ENCODE data around the gene KLHL5. TPM values are rescaled to one million over a fixed set of nuclear protein-coding genes. Genes with fewer than 3 reads are reported as not detected.

The KLHL5 gene
- polyA plus RNA-seq, 3 donors: 16.7 to 32.2 (median 23.3) TPM

DNA sequence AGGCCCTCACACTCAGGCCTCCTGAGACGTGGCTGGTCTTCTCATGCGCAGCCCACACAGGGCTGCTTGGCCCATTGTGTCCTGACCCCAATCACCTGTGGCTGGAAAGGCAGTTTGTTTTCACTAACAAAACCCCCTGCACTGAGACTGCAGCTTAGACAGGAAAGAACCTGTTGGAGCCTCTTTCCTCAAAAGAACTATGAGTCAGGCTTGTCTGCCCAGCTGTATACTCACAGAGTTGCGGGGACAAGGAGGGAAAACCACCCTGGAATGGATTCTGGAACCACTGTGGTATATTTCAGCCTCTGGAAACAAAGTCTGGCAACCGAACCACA lies 24.6 kb upstream of the KLHL5 start:
- no peak overlapping the region for H3K9ac ChIP-seq (ENCODE audit: insufficient read depth, low read length, poor library complexity, severe bottlenecking)
- no peaks in the 10 kb centered on the region for H3K36me3 Mint-ChIP-seq
- peaks cover 6 to 13% of the 10 kb centered on the region in 2 donors for H3K4me1 ChIP-seq (ENCODE audit: control insufficient read depth in 1 of 2, insufficient read depth in 2 of 2, low read length in 2 of 2)
- WGBS (ENCODE audit: insufficient coverage): 84% methylated on average over 3 of the region's 4 CpGs
- H3K4me2 ChIP-seq (replicated peaks; ENCODE audit: extremely low read depth, low read length, poor library complexity, severe bottlenecking): no peak overlapping the region
- no peak for DNase-seq
- peaks cover 17% of the 10 kb centered on the region for H3K4me1 Mint-ChIP-seq
- H4K20me1 ChIP-seq (ENCODE audit: insufficient read depth, low read length): no peaks in the 10 kb centered on the region
- no peak overlapping the region for H3K27ac ChIP-seq (ENCODE audit: low read depth in 1 of 2, low read length in 2 of 2)
- TF ChIP-seq CTCF (IDR thresholded peaks at IDR 0.05): no peak
- intact Hi-C loops (cut with micrococcal nuclease): no loop called here
- no peaks in the 10 kb centered on the region for H3K79me2 ChIP-seq (ENCODE audit: insufficient read depth, low read length)
- H3K9me3 ChIP-seq (replicated peaks in 1 of 2; ENCODE audit: control insufficient read depth in 1 of 2, insufficient read depth in 1 of 2, low read length in 2 of 2): no peaks in the 10 kb centered on the region
- no peak overlapping the region for H3K4me3 ChIP-seq (replicated peaks in 1 of 3; ENCODE audit: low read depth in 2 of 3, low read length in 3 of 3)
- no peaks in the 10 kb centered on the region for H3K36me3 ChIP-seq (replicated peaks in 1 of 2; ENCODE audit: control insufficient read depth in 1 of 2, insufficient read depth in 2 of 2, low read length in 2 of 2)
- no peaks in the 10 kb centered on the region for H3K27me3 Mint-ChIP-seq (ENCODE audit: low read depth in 3 of 3)
- no peak overlapping the region for H2AFZ ChIP-seq (ENCODE audit: insufficient read depth, low read depth, low read length, poor library complexity, severe bottlenecking)
- H3K27me3 ChIP-seq (ENCODE audit: control insufficient read depth in 2 of 2, insufficient read depth in 2 of 2, low read length in 2 of 2): no peaks in the 10 kb centered on the region
- H3K27ac Mint-ChIP-seq: no peak overlapping the region
- no peak overlapping the region for H3K4me3 Mint-ChIP-seq
- H3K9me3 Mint-ChIP-seq: no peaks in the 10 kb centered on the region

- H3K36me3 Mint-ChIP-seq: no peaks in the 10 kb centered on the region
- no peak overlapping the region for H3K27ac Mint-ChIP-seq
- H3K4me1 ChIP-seq (ENCODE audit: control insufficient read depth in 1 of 2, insufficient read depth in 2 of 2, low read length in 2 of 2): peaks cover 6 to 9% of the 10 kb centered on the region in 2 donors
- no CpG with 5 or more reads among the region's 3 CpGs for WGBS (ENCODE audit: insufficient coverage)
- no peaks in the 10 kb centered on the region for H3K79me2 ChIP-seq (ENCODE audit: insufficient read depth, low read length)
- peaks cover 15% of the 10 kb centered on the region for H3K4me1 Mint-ChIP-seq
- no peaks in the 10 kb centered on the region for H3K27me3 ChIP-seq (ENCODE audit: control insufficient read depth in 2 of 2, insufficient read depth in 2 of 2, low read length in 2 of 2)
- H3K9ac ChIP-seq (ENCODE audit: insufficient read depth, low read length, poor library complexity, severe bottlenecking): no peak overlapping the region
- H3K9me3 ChIP-seq (replicated peaks in 1 of 2; ENCODE audit: control insufficient read depth in 1 of 2, insufficient read depth in 1 of 2, low read length in 2 of 2): no peaks in the 10 kb centered on the region
- H3K4me3 Mint-ChIP-seq: no peak overlapping the region
- intact Hi-C loops (cut with micrococcal nuclease): no loop called here
- no peak overlapping the region for H3K27ac ChIP-seq (ENCODE audit: low read depth in 1 of 2, low read length in 2 of 2)
- H3K4me2 ChIP-seq (replicated peaks; ENCODE audit: extremely low read depth, low read length, poor library complexity, severe bottlenecking): no peak overlapping the region
- H2AFZ ChIP-seq (ENCODE audit: insufficient read depth, low read depth, low read length, poor library complexity, severe bottlenecking): no peak overlapping the region
- TF ChIP-seq CTCF (IDR thresholded peaks at IDR 0.05): no peak
- H4K20me1 ChIP-seq (ENCODE audit: insufficient read depth, low read length): no peaks in the 10 kb centered on the region
- no peaks in the 10 kb centered on the region for H3K36me3 ChIP-seq (replicated peaks in 1 of 2; ENCODE audit: control insufficient read depth in 1 of 2, insufficient read depth in 2 of 2, low read length in 2 of 2)
- no peaks in the 10 kb centered on the region for H3K27me3 Mint-ChIP-seq (ENCODE audit: low read depth in 3 of 3)
- H3K9me3 Mint-ChIP-seq: no peaks in the 10 kb centered on the region
- H3K4me3 ChIP-seq (replicated peaks in 1 of 3; ENCODE audit: low read depth in 2 of 3, low read length in 3 of 3): no peak overlapping the region
- no peak for DNase-seq
Measured at GRCh38 chr4:39037941-39038340, 24.1 kb upstream of the KLHL5 start.

All from CD14-positive monocyte (primary cell).